ENCODE results near the gene SLC6A9. TPM values are rescaled to one million over a fixed set of nuclear protein-coding genes. Genes with fewer than 3 reads are reported as not detected.

Gene SLC6A9
- total RNA-seq, 6 donors from 2014 or later = 5.6 to 23.1 (median 19.5) TPM

DNA sequence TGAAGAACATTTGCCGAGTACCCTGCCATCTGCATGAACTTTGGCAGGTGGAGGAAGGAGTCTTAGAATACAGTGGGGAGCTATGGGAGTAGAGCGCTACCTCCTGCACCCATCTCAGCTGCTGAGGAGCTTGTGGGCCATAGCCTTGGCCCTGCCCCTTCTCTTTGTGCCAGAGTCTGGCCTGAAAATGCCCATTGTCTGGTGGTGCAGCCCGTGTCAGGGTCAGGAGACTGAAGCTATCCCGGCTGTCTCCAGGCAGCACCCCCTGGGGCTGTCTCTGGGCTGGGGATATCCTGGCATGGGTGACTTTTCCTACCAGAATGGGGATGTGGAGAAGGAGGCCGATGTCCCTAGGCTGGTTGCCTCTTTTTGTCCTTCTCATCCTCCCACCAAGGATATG, 77.2 kb downstream of the SLC6A9 start:
- H3K27ac ChIP-seq = no peak overlapping the region
- H3K9me3 ChIP-seq = no peaks in the 10 kb centered on the region
- no peak for DNase-seq
- no peak for ATAC-seq (ENCODE audit: low FRiP score in 2 of 2)
- TF ChIP-seq POLR2A (IDR thresholded peaks at IDR 0.05) (no peak), EP300 (IDR thresholded peaks at IDR 0.05) (no peak), POLR2AphosphoS5 (IDR thresholded peaks at IDR 0.05) (no peak)
- TF ChIP-seq, protein P1, sequence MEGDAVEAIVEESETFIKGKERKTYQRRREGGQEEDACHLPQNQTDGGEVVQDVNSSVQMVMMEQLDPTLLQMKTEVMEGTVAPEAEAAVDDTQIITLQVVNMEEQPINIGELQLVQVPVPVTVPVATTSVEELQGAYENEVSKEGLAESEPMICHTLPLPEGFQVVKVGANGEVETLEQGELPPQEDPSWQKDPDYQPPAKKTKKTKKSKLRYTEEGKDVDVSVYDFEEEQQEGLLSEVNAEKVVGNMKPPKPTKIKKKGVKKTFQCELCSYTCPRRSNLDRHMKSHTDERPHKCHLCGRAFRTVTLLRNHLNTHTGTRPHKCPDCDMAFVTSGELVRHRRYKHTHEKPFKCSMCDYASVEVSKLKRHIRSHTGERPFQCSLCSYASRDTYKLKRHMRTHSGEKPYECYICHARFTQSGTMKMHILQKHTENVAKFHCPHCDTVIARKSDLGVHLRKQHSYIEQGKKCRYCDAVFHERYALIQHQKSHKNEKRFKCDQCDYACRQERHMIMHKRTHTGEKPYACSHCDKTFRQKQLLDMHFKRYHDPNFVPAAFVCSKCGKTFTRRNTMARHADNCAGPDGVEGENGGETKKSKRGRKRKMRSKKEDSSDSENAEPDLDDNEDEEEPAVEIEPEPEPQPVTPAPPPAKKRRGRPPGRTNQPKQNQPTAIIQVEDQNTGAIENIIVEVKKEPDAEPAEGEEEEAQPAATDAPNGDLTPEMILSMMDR (IDR thresholded peaks at IDR 0.05) = no peak
- peaks cover 0 to 18% (median 0%) of the 10 kb centered on the region in 4 donors for H3K4me1 ChIP-seq
- H3K36me3 ChIP-seq = peaks cover 0 to 42% (median 29%) of the 10 kb centered on the region in 4 donors
- H3K27me3 ChIP-seq = no peaks in the 10 kb centered on the region
- 94 to 99% methylated on average over 4 to 5 of the region's 5 CpGs for WGBS, 2 donors
- no peak overlapping the region for H3K4me3 ChIP-seq

DNA sequence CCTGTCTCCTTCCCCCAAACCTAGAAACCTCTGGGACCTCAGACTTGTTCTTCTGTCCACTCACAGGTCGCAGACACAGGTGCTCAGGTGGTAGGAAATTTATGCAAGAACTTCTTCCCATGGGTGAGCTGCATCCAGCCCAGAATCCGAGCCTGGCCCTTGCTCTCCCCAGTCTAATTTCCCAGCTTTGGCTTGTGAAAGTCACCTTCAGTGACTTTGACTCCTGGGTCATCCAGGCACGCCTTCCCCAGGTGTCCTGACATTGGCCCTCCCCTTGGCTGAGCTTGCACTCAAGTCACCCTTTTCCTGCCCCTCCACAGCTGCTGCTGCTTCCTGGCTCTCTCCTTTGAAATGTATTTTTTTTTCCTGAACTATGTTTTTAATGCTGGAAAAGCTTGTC, 77.9 kb downstream of the SLC6A9 start:
- Histone ChIP-seq H3K27me3 (no peaks in the 10 kb centered on the region), H3K27ac (no peak overlapping the region), H3K36me3 (peaks cover 0 to 35% (median 23%) of the 10 kb centered on the region in 4 donors), H3K4me3 (no peak overlapping the region), H3K4me1 (peaks cover 2 to 25% (median 5%) of the 10 kb centered on the region in 4 donors), H3K9me3 (no peaks in the 10 kb centered on the region)
- DNase-seq (no peak), ATAC-seq (ENCODE audit: low FRiP score in 2 of 2) (no peak)
- TF ChIP-seq POLR2A (IDR thresholded peaks at IDR 0.05) (no peak), EP300 (IDR thresholded peaks at IDR 0.05) (no peak), POLR2AphosphoS5 (IDR thresholded peaks at IDR 0.05) (no peak)
- TF ChIP-seq, protein P1 (IDR thresholded peaks at IDR 0.05) = no peak
- 84 to 87% methylated on average over 3 of the region's 3 CpGs for WGBS, 2 donors

GRCh38 chr1:43952731-43953346, 78.4 kb downstream of the SLC6A9 start:
- DNase-seq = no peak

DNA sequence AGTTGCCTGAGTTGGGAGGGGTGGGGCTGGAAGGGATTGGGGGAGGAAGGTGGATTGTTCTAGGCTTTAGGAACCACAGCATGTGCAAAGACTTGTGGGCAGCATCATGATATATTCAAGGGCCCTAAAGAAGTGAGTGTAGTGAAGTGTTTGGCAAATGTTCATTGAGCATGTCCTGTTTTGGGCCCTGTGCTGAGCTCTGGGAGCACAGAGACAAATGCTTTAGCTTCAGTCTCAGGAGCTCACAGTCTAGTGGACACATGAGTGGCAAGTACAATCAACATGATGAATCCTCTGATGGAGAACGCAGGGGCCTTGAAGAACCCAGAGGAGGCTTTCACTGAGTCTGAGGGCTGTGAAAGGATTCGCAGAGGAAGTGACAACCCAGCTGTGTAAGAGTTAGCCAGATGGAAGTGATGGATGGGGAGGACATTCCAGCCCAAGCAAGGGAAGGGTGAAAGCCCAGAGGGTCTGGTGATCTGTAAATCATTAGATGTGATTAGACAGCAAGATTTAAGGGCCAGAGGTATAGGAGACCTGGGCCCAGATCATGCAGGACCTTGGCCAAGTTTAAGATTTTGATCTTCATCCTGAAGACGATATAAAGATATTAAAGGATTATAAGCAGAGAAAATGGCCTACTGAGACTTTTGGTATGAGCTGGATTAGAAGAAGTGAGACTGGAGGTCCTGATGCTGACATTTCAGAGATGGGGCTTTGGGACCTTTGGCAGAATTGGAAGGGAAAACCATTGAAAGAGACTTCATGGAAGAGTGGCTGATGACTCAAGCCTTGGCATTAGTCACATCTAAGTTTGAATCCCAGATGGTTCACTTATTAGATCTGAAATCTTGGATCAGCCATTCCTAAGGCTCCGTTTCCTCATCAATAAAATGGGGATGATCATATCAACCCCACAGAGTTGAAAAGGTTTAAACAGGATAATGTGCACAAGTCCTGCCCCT, 80.0 kb downstream of the SLC6A9 start:
- Histone ChIP-seq H3K4me3 (no peak overlapping the region), H3K27ac (no peak overlapping the region), H3K4me1 (peaks cover 15 to 39% (median 17%) of the 10 kb centered on the region in 4 donors), H3K27me3 (no peaks in the 10 kb centered on the region), H3K9me3 (no peaks in the 10 kb centered on the region), H3K36me3 (peaks cover 0 to 14% (median 5%) of the 10 kb centered on the region in 4 donors)
- ATAC-seq (ENCODE audit: low FRiP score in 2 of 2) = no peak
- TF ChIP-seq POLR2A (IDR thresholded peaks at IDR 0.05) (no peak), EP300 (IDR thresholded peaks at IDR 0.05) (no peak), POLR2AphosphoS5 (IDR thresholded peaks at IDR 0.05) (no peak)
- TF ChIP-seq, protein P1 (IDR thresholded peaks at IDR 0.05) = no peak
- WGBS, 2 donors = 89 to 90% methylated on average over 4 of the region's 4 CpGs
- no peak for DNase-seq

More at GRCh38 chr1:43952731-43953346, 78.4 kb downstream of the SLC6A9 start:
- WGBS, 2 donors = 83 to 88% methylated on average over 6 to 8 of the region's 8 CpGs
- Histone ChIP-seq H3K27me3 (no peaks in the 10 kb centered on the region), H3K36me3 (peaks cover 0 to 30% (median 19%) of the 10 kb centered on the region in 4 donors), H3K4me1 (peaks cover 8 to 30% (median 10%) of the 10 kb centered on the region in 4 donors), H3K4me3 (no peak overlapping the region), H3K27ac (no peak overlapping the region), H3K9me3 (no peaks in the 10 kb centered on the region)
- no peak for ATAC-seq (ENCODE audit: low FRiP score in 2 of 2)
- TF ChIP-seq, protein P1 (IDR thresholded peaks at IDR 0.05) = no peak
- TF ChIP-seq EP300 (IDR thresholded peaks at IDR 0.05) (no peak), POLR2AphosphoS5 (IDR thresholded peaks at IDR 0.05) (no peak), POLR2A (IDR thresholded peaks at IDR 0.05) (no peak)

All from upper lobe of left lung (tissue), 6 donors.